ENCODE measurements around the gene NCOA3. TPM values are rescaled to one million over a fixed set of nuclear protein-coding genes. Genes with fewer than 3 reads are reported as not detected.

NCOA3 gene
- total RNA-seq, 1 experiment from 2014 or later = 23.3 TPM

DNA sequence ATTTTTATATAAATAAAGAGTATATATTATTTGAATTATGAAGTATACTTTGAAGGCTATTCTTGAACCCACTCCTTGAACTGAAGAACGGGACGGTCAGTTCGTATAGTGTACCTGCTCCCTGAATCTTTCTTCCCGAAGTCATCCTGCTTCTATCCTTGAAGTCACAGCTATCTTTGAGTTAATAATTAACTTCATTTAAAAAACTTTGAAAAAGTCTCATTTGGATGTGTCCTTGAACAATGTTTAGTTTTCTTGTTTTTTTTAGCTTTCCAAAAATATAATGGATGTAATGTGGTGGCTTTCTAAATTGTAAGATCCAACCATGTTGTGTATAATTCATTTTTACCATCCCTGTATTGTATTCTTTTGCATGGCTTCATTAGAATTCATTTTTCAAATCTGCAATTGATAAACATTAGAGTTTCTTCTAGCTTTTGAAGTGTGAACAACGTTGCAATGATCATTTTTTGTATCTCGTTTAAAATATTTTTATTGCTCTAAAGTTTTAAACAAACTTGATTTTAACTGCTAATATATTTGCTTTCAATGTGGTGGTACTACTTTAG is 94.4 kb downstream of the NCOA3 start:
- no peak overlapping the region for H3K14ac ChIP-seq (ENCODE audit: insufficient read depth, low read length)
- H3K27ac ChIP-seq (ENCODE audit: insufficient read length, low read depth, low read length) = no peak overlapping the region
- no peak overlapping the region for H3K4ac ChIP-seq (ENCODE audit: low read depth, low read length)
- no peaks in the 10 kb centered on the region for H3K27me3 ChIP-seq (ENCODE audit: insufficient read depth, low read length)
- no peak overlapping the region for H3K18ac ChIP-seq (ENCODE audit: insufficient read length, low read depth, low read length)
- no peaks in the 10 kb centered on the region for H3K23me2 ChIP-seq (ENCODE audit: insufficient read length, low read depth, low read length, poor library complexity, severe bottlenecking)
- H3T11ph ChIP-seq (ENCODE audit: low read length) = no peak overlapping the region
- no peak overlapping the region for H2AK5ac ChIP-seq (ENCODE audit: insufficient read length, low read length)
- Mint-ChIP-seq H3K36me3 (ENCODE audit: insufficient read depth in 1 of 3, low read depth in 3 of 3) (peaks cover 4 to 31% (median 14%) of the 10 kb centered on the region in 3 experiments; a peak in 5 of 7 replicates), H3K4me1 (peaks cover 20 to 23% of the 10 kb centered on the region in 2 experiments), H3K27ac (no peak overlapping the region), H3K27me3 (ENCODE audit: low read depth) (peaks cover 1% of the 10 kb centered on the region; the same call in 1 of the 2 replicates), H3K4me3 (no peak overlapping the region), H3K9me3 (no peaks in the 10 kb centered on the region; a peak in 1 of 5 replicates)
- H3K9me3 ChIP-seq (ENCODE audit: control insufficient read depth, low read depth, low read length) = no peaks in the 10 kb centered on the region
- no peak overlapping the region for H3K56ac ChIP-seq (ENCODE audit: insufficient read length, low read depth, low read length)
- H3K9ac ChIP-seq (ENCODE audit: extremely low read depth, insufficient read length, low read length) = no peak overlapping the region
- H3K79me2 ChIP-seq (ENCODE audit: insufficient read depth, low read length) = no peaks in the 10 kb centered on the region; the same call in 1 of the 2 replicates
- no peak overlapping the region for H2BK5ac ChIP-seq (ENCODE audit: insufficient read length, low read length)
- H4K8ac ChIP-seq (replicated peaks; ENCODE audit: insufficient read length, low read depth, low read length) = no peak overlapping the region
- no peak overlapping the region for H2BK15ac ChIP-seq (ENCODE audit: low read depth, low read length)
- WGBS (ENCODE audit: extremely low coverage, insufficient read length, low lambda C conversion rate) = no CpG with 5 or more reads among the region's 6 CpGs
- H3K79me1 ChIP-seq (ENCODE audit: insufficient read depth, low read depth, low read length, poor library complexity, severe bottlenecking) = peaks cover 6% of the 10 kb centered on the region
- H4K5ac ChIP-seq (ENCODE audit: insufficient read length, low read depth, low read length) = no peak overlapping the region
- no peak overlapping the region for H2BK120ac ChIP-seq (ENCODE audit: low read depth, low read length, poor library complexity, severe bottlenecking)
- TF ChIP-seq, protein P1, sequence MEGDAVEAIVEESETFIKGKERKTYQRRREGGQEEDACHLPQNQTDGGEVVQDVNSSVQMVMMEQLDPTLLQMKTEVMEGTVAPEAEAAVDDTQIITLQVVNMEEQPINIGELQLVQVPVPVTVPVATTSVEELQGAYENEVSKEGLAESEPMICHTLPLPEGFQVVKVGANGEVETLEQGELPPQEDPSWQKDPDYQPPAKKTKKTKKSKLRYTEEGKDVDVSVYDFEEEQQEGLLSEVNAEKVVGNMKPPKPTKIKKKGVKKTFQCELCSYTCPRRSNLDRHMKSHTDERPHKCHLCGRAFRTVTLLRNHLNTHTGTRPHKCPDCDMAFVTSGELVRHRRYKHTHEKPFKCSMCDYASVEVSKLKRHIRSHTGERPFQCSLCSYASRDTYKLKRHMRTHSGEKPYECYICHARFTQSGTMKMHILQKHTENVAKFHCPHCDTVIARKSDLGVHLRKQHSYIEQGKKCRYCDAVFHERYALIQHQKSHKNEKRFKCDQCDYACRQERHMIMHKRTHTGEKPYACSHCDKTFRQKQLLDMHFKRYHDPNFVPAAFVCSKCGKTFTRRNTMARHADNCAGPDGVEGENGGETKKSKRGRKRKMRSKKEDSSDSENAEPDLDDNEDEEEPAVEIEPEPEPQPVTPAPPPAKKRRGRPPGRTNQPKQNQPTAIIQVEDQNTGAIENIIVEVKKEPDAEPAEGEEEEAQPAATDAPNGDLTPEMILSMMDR (conservative IDR thresholded peaks at IDR 0.05) = no peak
- no peaks in the 10 kb centered on the region for H4K20me1 ChIP-seq (ENCODE audit: control insufficient read depth, insufficient read depth, insufficient read length)
- H2BK20ac ChIP-seq (ENCODE audit: low read depth, low read length, poor library complexity, severe bottlenecking) = no peak overlapping the region
- no peak overlapping the region for H4K91ac ChIP-seq (ENCODE audit: insufficient read length, low read depth, low read length)
- H3K4me2 ChIP-seq (ENCODE audit: insufficient read depth, insufficient read length, low read length) = no peak overlapping the region
- H2AFZ ChIP-seq (ENCODE audit: low read length) = no peak overlapping the region
- no peak overlapping the region for H3K23ac ChIP-seq (ENCODE audit: insufficient read length, low read depth, low read length)
- H3K4me1 ChIP-seq (ENCODE audit: insufficient read depth, low read length) = no peaks in the 10 kb centered on the region
- DNase-seq = no peak
- no peak overlapping the region for H2BK12ac ChIP-seq (ENCODE audit: insufficient read length, low read depth, low read length)

Measured in H9 (cell line).